ENCODE data around the gene EFCAB6. TPM values are rescaled to one million over a fixed set of nuclear protein-coding genes. Genes with fewer than 3 reads are reported as not detected.

Gene EFCAB6
- total and polyA plus RNA-seq, 10 of the 15 experiments (the other 5 are each of a cell fraction or from before 2014, with no cell fraction given): 0.05 to 0.42 (median 0.19) TPM

- FAIRE-seq (no peak), DNase-seq (ENCODE audit: low read depth, low spot score) (no peak), ATAC-seq (no peak)
- BruUV-seq (replicated peaks): no TSS peak
- in situ Hi-C loops (cut with MboI): no loop called here
- H3K4me3 ChIP-seq: no peak overlapping the region
- H2AFZ ChIP-seq (ENCODE audit: control insufficient read depth, low read depth, low read length): no peak overlapping the region
- TF ChIP-seq RELA (IDR thresholded peaks at IDR 0.05; ENCODE audit: borderline replicate concordance, partially characterized antibody) (no peak), SIN3A (IDR thresholded peaks at IDR 0.05; ENCODE audit: low read depth, low read length) (no peak), TARDBP (IDR thresholded peaks at IDR 0.05; ENCODE audit: borderline replicate concordance) (no peak), NBN (IDR thresholded peaks at IDR 0.05) (no peak), SMARCA5 (IDR thresholded peaks at IDR 0.05) (no peak), KDM1A (IDR thresholded peaks at IDR 0.05; ENCODE audit: borderline replicate concordance) (no peak), BRCA1 (IDR thresholded peaks at IDR 0.05; ENCODE audit: low read depth, low read length) (no peak), RFX5 (IDR thresholded peaks at IDR 0.05; ENCODE audit: low read depth, low read length) (no peak), CREB1 (IDR thresholded peaks at IDR 0.05; ENCODE audit: low read depth) (no peak), CHD4 (IDR thresholded peaks at IDR 0.05) (no peak), KAT2A (conservative IDR thresholded peaks at IDR 0.05; ENCODE audit: control insufficient read depth, low read depth, low read length) (no peak), NR2C2 (IDR thresholded peaks at IDR 0.05; ENCODE audit: borderline replicate concordance, control insufficient read depth, insufficient read length, low read depth) (no peak)
- TF ChIP-seq, protein P1, sequence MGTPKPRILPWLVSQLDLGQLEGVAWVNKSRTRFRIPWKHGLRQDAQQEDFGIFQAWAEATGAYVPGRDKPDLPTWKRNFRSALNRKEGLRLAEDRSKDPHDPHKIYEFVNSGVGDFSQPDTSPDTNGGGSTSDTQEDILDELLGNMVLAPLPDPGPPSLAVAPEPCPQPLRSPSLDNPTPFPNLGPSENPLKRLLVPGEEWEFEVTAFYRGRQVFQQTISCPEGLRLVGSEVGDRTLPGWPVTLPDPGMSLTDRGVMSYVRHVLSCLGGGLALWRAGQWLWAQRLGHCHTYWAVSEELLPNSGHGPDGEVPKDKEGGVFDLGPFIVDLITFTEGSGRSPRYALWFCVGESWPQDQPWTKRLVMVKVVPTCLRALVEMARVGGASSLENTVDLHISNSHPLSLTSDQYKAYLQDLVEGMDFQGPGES (IDR thresholded peaks at IDR 0.05): no peak
- TF ChIP-seq, protein P2, sequence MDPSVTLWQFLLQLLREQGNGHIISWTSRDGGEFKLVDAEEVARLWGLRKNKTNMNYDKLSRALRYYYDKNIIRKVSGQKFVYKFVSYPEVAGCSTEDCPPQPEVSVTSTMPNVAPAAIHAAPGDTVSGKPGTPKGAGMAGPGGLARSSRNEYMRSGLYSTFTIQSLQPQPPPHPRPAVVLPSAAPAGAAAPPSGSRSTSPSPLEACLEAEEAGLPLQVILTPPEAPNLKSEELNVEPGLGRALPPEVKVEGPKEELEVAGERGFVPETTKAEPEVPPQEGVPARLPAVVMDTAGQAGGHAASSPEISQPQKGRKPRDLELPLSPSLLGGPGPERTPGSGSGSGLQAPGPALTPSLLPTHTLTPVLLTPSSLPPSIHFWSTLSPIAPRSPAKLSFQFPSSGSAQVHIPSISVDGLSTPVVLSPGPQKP (IDR thresholded peaks at IDR 0.05; ENCODE audit: low read depth, low read length): no peak
- TF ChIP-seq, protein P3, sequence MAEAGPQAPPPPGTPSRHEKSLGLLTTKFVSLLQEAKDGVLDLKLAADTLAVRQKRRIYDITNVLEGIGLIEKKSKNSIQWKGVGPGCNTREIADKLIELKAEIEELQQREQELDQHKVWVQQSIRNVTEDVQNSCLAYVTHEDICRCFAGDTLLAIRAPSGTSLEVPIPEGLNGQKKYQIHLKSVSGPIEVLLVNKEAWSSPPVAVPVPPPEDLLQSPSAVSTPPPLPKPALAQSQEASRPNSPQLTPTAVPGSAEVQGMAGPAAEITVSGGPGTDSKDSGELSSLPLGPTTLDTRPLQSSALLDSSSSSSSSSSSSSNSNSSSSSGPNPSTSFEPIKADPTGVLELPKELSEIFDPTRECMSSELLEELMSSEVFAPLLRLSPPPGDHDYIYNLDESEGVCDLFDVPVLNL (IDR thresholded peaks at IDR 0.05; ENCODE audit: low read depth, low read length): no peak
- TF ChIP-seq, protein P4, sequence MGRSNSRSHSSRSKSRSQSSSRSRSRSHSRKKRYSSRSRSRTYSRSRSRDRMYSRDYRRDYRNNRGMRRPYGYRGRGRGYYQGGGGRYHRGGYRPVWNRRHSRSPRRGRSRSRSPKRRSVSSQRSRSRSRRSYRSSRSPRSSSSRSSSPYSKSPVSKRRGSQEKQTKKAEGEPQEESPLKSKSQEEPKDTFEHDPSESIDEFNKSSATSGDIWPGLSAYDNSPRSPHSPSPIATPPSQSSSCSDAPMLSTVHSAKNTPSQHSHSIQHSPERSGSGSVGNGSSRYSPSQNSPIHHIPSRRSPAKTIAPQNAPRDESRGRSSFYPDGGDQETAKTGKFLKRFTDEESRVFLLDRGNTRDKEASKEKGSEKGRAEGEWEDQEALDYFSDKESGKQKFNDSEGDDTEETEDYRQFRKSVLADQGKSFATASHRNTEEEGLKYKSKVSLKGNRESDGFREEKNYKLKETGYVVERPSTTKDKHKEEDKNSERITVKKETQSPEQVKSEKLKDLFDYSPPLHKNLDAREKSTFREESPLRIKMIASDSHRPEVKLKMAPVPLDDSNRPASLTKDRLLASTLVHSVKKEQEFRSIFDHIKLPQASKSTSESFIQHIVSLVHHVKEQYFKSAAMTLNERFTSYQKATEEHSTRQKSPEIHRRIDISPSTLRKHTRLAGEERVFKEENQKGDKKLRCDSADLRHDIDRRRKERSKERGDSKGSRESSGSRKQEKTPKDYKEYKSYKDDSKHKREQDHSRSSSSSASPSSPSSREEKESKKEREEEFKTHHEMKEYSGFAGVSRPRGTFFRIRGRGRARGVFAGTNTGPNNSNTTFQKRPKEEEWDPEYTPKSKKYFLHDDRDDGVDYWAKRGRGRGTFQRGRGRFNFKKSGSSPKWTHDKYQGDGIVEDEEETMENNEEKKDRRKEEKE (IDR thresholded peaks at IDR 0.05): no peak
- intact Hi-C loops (cut with micrococcal nuclease; ENCODE audit: unreplicated experiment): no loop called here
- CTCF ChIA-PET: interaction anchor here (1.0 to 1.4 kb wide), 2 partner anchors 9 to 10 kb away, joined by 3 to 4 read pairs; no protein-coding TSS in a partner anchor
- H3K27ac ChIP-seq (ENCODE audit: control insufficient read depth, insufficient read depth): no peak overlapping the region
- H3K27me3 ChIP-seq (replicated peaks in 1 of 2; ENCODE audit: control insufficient read depth in 2 of 2, insufficient read depth in 2 of 2, low read length in 1 of 2): no peaks in the 10 kb centered on the region; a peak in 1 of 4 replicates
- 25% methylated on average over 4 of the region's 4 CpGs for WGBS (ENCODE audit: insufficient coverage, insufficient replicate concordance, low lambda C conversion rate, missing lambda C conversion rate)
- RAD21 ChIA-PET (ENCODE audit: unreplicated experiment): interaction anchor here (0.7 kb wide), 1 partner anchor 57 kb away, joined by 3 read pairs; the partner anchor contains the start of gene EFCAB6
- no peak overlapping the region for H3K4me2 ChIP-seq (ENCODE audit: control insufficient read depth, insufficient read depth)
- no peaks in the 10 kb centered on the region for H3K36me3 ChIP-seq (ENCODE audit: control insufficient read depth in 2 of 2, insufficient read depth in 2 of 2, low read length in 1 of 2)
- no peaks in the 10 kb centered on the region for H3K79me2 ChIP-seq (ENCODE audit: control insufficient read depth, insufficient read depth, low read length)
- H3K4me1 ChIP-seq (ENCODE audit: control insufficient read depth, insufficient read depth, low read length): no peaks in the 10 kb centered on the region
- H3K9me3 ChIP-seq (replicated peaks; ENCODE audit: control insufficient read depth, insufficient read depth, low read length): no peaks in the 10 kb centered on the region
- H3K9ac ChIP-seq (ENCODE audit: control insufficient read depth, insufficient read depth, low read length): no peak overlapping the region
- no peaks in the 10 kb centered on the region for H4K20me1 ChIP-seq (ENCODE audit: control insufficient read depth, insufficient read depth)
- SMC1A ChIA-PET (ENCODE audit: uncharacterized antibody, unreplicated experiment): no interaction called here
- POLR2A ChIA-PET: no interaction called here
These were observed 56.7 kb downstream of the EFCAB6 start for GRCh38 chr22:43755452-43755851.

Measured in GM12878 (cell line).